Nephron progenitor cell (in vitro differentiated cells): ENCODE data around the gene RNF220.
A peak's percentile ranks its signal among the peaks of the same experiment; 100 is the strongest.

Source experiments
- DNase-seq: peaks from one replicate; pipeline ENCODE4 v3.0.0; 2021
- H3K27ac Mint-ChIP-seq: 2 replicates; pipeline ENCODE4 v1.8.0; 2021; ENCODE audit warnings: mild to moderate bottlenecking, moderate library complexity, mixed read lengths
- H3K27me3 Mint-ChIP-seq: 2 replicates; pipeline ENCODE4 v1.8.0; 2021; ENCODE audit warnings: mild to moderate bottlenecking, low read depth, mixed read lengths; ENCODE audit not compliant: poor library complexity
- H3K36me3 Mint-ChIP-seq: 2 replicates; pipeline ENCODE4 v1.8.0; 2021; ENCODE audit warnings: low read depth, mixed read lengths
- H3K4me1 Mint-ChIP-seq: 2 replicates; pipeline ENCODE4 v1.8.0; 2021; ENCODE audit warnings: mixed read lengths
- H3K4me3 Mint-ChIP-seq: 2 replicates; pipeline ENCODE4 v1.8.0; 2021; ENCODE audit warnings: mild to moderate bottlenecking, moderate library complexity, mixed read lengths
- H3K9me3 Mint-ChIP-seq: 2 replicates; pipeline ENCODE4 v1.8.0; 2021; ENCODE audit warnings: mild to moderate bottlenecking, moderate library complexity, mixed read lengths
- TF ChIP-seq, protein P1 (sequence below): fragments of 200-600 bp; sonication (generic); IDR thresholded peaks from 2 replicates; pipeline ENCODE4 v1.5.0; 2021; ENCODE audit warnings: antibody characterized with exemption

Gene RNF220

DNA sequence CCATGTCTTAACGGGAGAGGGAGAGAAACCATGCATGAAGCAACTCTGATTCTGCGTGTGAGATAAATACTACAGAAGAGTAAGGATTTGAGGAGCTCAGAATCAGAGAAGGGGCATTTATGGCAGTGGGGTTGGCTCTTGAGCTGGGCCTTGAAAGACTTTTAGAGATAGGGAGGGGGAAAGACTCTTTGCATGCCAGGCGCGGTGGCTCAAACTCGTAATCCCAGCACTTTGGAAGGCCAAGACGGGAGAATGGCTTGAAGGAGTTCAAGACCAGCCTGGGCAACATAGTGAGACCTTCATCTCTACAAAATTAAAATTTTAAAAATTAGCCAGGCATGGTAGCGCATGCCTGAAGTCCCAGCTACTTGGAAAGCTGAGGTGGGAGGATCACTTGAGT, 270.1 kb downstream of the RNF220 start:
- H3K27ac Mint-ChIP-seq: no peak overlapping the region
- H3K4me3 Mint-ChIP-seq: peak overlapping the region; percentile 90
- peaks cover 41% of the 10 kb centered on the region for H3K4me1 Mint-ChIP-seq
- TF ChIP-seq, protein P1, sequence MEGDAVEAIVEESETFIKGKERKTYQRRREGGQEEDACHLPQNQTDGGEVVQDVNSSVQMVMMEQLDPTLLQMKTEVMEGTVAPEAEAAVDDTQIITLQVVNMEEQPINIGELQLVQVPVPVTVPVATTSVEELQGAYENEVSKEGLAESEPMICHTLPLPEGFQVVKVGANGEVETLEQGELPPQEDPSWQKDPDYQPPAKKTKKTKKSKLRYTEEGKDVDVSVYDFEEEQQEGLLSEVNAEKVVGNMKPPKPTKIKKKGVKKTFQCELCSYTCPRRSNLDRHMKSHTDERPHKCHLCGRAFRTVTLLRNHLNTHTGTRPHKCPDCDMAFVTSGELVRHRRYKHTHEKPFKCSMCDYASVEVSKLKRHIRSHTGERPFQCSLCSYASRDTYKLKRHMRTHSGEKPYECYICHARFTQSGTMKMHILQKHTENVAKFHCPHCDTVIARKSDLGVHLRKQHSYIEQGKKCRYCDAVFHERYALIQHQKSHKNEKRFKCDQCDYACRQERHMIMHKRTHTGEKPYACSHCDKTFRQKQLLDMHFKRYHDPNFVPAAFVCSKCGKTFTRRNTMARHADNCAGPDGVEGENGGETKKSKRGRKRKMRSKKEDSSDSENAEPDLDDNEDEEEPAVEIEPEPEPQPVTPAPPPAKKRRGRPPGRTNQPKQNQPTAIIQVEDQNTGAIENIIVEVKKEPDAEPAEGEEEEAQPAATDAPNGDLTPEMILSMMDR: no peak
- H3K36me3 Mint-ChIP-seq: peaks cover 14% of the 10 kb centered on the region
- no peaks in the 10 kb centered on the region for H3K9me3 Mint-ChIP-seq
- peaks cover 14% of the 10 kb centered on the region for H3K27me3 Mint-ChIP-seq
- DNase-seq: no peak

DNA sequence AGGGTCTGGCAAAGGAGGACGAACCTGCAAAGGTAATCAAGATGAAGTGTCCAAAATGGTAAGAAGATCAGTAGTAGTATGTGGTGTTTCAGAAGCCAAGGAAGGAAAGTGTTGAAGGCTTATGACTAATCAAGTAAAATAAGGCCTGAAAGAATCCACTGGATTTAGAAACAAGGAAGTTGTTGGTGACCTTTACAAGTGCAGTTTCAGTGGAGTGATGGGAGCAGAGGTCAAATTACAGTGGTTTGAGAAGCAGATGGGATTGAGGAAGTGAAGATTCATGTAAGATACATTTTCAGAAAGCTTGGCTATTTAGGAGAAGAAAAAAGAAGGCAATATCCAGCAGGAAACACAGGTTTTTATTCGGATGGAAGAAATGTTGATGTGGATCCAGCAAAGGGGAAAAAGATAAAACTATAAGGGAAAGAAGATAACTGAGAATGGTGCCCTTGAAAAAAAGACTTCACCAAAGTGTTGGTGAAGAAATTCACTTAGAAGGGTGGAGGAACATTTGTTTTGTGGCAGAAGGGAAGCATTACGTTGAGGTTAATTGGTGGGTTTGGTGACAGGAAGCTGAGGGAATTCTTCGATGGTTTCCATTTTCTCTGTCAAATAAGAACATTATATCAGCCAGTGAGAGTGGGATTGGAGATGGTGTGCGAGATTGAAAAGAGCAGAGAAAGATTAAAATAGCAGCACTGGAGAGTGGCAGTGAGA, 271.6 kb downstream of the RNF220 start:
- Mint-ChIP-seq H3K27ac (no peak overlapping the region), H3K36me3 (peaks cover 13% of the 10 kb centered on the region), H3K4me1 (peaks cover 40% of the 10 kb centered on the region), H3K27me3 (peaks cover 8% of the 10 kb centered on the region), H3K4me3 (no peak overlapping the region), H3K9me3 (no peaks in the 10 kb centered on the region)
- TF ChIP-seq, protein P1: no peak
- DNase-seq: no peak

DNA sequence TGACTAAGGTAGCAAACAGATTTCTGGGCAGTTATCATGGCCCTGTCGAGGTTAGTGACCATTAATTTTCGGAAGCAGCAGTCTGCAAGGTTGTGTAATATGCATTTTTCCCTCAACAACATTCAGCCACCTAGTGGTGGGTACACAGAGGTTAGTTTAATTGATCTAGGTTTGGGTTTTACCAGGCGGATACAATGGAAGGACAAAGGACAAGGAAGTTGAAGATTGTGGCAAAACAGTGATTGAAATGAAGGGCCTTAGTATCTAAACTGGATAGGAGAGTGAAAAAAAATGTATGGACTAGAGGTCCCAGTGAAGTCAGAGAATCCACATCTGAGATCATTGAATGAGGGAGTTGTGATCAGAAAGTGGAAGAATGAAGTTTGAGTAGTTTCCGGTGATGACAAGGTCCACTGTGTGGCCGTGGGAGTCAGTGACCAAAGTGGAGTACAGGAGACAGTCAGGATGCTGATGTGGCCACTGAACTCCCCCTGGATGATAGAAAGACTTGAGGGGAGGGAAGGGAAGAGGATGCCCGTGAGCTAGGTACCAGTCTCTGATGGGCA, 272.2 kb downstream of the RNF220 start:
- TF ChIP-seq, protein P1: peak; percentile 35
- peaks cover 13% of the 10 kb centered on the region for H3K36me3 Mint-ChIP-seq
- no peak overlapping the region for H3K27ac Mint-ChIP-seq
- H3K27me3 Mint-ChIP-seq: peaks cover 8% of the 10 kb centered on the region
- H3K9me3 Mint-ChIP-seq: no peaks in the 10 kb centered on the region
- DNase-seq: no peak
- no peak overlapping the region for H3K4me3 Mint-ChIP-seq
- H3K4me1 Mint-ChIP-seq: peaks cover 40% of the 10 kb centered on the region

DNA sequence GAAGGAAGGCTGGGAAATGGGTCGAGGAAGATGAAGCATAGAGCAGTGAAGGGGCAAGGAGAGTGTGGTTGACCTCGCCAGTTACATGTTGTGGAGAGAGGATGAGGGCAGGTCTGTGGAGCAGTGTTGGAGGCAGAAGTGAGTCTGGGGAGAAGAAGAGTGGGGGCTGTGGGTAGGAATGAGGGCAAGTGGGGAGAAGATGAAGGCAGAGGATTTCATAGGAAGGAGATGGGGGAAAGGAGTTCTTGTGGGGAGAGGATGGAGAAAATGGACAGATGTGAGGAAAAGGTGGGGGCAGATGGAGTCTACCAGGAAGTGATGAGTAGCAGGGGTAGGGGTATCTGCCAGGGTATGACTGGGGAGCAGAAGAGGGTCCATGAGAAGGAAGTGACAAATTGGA, 273.1 kb downstream of the RNF220 start:
- no peak for DNase-seq
- TF ChIP-seq, protein P1: no peak
- Mint-ChIP-seq H3K27ac (no peak overlapping the region), H3K27me3 (peaks cover 8% of the 10 kb centered on the region), H3K36me3 (peaks cover 15% of the 10 kb centered on the region), H3K4me1 (peaks cover 38% of the 10 kb centered on the region), H3K4me3 (no peak overlapping the region), H3K9me3 (no peaks in the 10 kb centered on the region)

DNA sequence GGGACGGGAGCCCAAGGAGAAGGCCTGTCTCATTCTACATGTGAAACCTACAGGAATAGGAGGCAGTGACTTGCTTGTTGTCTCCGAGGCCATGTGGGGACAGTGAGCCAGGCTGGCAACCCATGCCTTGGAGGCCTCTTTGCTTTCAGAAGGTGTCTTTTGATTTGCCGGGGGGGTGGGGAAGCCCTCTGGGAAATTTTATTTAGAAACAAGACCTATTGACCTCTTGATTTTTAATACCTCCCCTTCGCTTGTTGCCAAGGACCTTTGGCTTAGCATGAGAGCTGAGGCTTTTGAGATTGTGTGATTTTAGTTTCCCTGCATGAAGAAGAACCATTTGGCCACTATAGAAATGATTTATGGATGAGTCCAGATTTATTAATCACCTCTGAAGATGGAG, 273.6 kb downstream of the RNF220 start:
- H3K27me3 Mint-ChIP-seq: peaks cover 6% of the 10 kb centered on the region
- H3K4me3 Mint-ChIP-seq: no peak overlapping the region
- H3K9me3 Mint-ChIP-seq: no peaks in the 10 kb centered on the region
- peaks cover 20% of the 10 kb centered on the region for H3K36me3 Mint-ChIP-seq
- H3K4me1 Mint-ChIP-seq: peaks cover 38% of the 10 kb centered on the region
- no peak for DNase-seq
- H3K27ac Mint-ChIP-seq: no peak overlapping the region
- TF ChIP-seq, protein P1: no peak

DNA sequence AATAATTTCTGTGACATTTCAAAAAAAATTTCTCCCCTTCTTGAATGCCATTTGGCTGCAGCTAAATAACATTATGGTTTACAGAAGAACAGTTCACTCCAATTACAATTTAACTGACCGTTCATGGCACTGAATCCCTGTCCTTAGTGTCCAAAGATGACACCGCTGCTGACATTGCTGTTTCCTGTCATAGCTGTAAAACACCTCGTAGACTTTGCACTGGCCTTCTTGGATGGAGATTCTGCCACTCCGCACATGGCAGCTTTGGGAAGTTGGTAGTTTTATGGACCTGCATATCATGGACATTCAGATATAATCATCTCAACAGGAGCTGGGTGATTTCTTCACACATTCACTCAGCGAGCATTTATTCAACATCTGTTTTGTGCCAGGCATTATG, 274.4 kb downstream of the RNF220 start:
- H3K4me3 Mint-ChIP-seq: no peak overlapping the region
- H3K27me3 Mint-ChIP-seq: peaks cover 5% of the 10 kb centered on the region
- peaks cover 22% of the 10 kb centered on the region for H3K36me3 Mint-ChIP-seq
- no peaks in the 10 kb centered on the region for H3K9me3 Mint-ChIP-seq
- TF ChIP-seq, protein P1: no peak
- DNase-seq: no peak
- peaks cover 44% of the 10 kb centered on the region for H3K4me1 Mint-ChIP-seq
- no peak overlapping the region for H3K27ac Mint-ChIP-seq
